ENCODE measurements around the gene ZMYND11.

Gene ZMYND11

DNA sequence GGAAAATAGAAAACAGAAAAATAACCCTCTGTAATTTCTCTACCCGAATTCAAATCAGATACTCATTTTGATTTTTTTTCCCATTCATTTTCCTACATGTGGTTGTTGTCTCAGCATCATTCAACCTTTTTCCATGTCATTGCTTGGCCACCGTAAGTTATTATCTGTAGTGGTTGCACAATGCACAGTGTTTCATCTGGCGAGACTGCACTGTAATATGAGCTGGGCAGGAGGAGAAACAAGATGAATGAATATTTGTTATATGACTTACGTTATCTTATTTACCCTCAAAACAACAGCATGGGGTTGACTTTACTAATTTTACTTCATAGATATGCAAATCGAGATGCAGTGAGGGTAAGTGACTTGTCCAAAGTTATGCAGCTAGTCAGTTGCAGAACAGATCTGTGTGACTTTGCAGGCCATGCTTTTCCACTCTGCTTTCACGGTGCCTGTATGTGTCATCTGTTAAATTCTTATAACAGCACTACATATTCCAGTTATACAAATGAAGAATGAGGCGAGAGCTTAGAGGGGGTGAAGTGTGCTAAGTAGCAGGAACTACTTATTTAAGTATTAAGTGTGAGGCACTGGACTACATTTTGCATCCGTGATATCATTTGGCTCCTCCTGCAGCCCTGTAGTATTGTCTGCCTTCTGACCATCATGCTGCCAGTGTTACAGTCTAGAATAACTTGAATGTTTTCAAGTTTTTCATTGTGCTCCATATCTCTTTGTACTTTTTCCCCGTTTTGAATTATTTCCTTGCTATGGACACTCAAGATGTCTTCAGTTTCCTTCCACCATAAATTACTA is 56.7 kb downstream of the ZMYND11 start:
- no peak for DNase-seq (ENCODE audit: low spot score)

DNA sequence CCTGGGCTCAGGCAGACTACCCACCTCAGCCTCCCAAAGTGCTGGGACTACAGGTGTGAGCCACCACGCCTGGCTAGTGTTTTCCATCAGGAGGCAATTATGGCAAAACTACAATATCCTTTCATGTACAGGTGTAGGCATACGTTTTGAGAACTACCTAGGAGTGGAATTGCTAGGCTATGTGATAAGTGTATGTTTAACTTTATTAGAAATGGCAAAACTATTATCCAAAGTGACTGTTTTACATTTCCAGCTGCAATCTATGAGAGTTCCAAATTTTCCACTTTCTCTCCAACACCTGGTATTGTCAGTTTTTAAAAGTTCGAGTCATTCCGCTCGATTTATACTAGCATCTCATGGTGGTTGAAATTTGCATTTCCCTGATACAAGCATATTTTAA is 59.0 kb downstream of the ZMYND11 start:
- DNase-seq (ENCODE audit: low spot score): no peak

DNA sequence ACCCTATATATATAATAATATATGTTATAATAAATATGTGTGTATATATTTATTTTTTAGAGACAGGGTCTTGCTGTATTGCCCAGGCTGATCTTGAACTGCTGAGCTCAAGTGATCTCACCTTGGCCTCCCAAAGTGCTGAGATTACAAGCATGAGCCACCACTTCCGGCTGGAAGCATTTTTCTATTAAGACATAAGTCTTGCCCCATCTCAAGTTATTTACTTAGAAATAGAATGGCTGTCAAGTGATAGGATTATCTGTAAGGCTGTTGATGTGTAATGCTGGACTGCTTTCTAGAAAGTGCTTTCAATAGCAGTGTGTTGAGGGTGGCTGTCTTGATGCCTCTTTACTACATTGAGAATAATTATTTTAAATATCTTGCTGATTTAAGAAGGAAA is 65.2 kb downstream of the ZMYND11 start:
- no peak for DNase-seq (ENCODE audit: low spot score)

DNA sequence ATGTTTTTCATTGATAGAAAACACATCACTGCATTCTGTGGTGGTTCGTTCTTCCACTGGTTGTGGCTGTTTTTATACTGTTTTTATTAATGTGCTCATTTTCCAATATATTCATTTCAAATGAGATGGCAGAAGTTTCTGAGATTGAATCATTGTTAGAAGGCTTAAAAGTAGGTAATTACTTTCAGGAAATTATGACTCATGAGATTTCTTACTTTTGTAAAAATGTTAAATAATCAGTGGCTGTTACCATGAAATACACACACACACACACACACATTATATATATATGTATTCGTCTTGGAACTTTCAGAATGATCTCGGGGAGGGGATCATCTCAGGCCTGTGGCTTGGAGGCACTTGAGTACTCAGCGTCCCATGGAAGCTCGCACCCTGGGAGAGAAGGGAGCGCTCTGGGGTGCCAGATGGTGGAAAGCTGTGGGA is 66.1 kb downstream of the ZMYND11 start:
- no peak for DNase-seq (ENCODE audit: low spot score)

DNA sequence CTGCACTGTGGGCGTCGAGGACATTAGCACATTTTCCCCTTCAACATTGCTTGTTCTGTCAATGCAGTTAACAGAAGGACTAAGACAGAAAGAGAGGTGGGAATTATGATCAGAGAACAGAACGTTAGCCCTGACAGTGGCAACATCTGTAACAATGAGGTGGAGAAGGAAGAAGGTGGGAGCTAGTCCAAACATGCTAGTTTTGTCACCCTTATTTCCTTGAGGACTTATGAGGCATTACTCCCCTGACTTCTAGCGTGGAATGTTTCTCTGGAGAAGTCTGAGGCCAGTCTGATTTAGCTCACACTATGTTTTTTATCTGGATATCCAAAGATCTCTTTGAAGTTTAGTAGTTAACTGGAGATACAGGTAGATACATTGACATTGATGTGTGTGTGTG is 73.4 kb downstream of the ZMYND11 start:
- DNase-seq (ENCODE audit: low spot score): no peak

DNA sequence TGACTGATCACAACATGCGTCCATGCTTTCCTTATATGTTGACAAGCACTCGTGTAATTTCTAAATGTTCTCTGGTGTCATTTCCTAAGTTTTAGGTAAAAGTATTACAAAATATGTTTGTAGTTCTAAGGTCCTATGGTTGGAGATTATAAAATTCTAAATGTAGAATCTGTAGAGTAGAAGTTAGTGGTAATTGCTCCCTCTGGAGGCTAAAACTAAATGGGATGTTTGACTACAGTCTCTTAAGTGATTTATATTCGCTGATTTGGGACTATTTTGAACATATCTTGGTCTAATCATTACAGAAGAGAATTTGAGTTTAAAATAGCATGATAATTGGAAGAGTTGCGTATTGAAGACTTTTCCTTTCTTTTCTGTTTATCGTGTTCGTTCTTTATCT is 74.1 kb downstream of the ZMYND11 start:
- DNase-seq (ENCODE audit: low spot score): no peak

DNA sequence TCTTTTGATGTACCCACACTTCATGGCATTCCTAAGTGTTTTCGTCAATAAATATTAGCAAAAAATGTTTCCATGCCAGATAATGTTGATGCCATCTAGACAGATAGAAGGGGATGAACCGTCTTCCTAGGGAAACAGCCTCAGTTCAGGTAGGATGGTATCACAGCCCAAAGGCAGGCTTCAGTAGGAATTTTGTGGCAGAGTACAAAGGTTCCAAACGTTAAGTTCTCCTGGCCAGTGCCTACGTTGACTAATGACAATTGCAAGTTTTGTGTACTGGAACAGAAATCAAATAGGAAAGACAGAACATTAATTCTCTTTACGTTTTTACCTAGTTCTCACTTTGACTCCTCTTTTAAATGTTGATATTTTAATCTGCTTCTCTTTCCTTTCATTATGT is 75.0 kb downstream of the ZMYND11 start:
- no peak for DNase-seq (ENCODE audit: low spot score)

DNA sequence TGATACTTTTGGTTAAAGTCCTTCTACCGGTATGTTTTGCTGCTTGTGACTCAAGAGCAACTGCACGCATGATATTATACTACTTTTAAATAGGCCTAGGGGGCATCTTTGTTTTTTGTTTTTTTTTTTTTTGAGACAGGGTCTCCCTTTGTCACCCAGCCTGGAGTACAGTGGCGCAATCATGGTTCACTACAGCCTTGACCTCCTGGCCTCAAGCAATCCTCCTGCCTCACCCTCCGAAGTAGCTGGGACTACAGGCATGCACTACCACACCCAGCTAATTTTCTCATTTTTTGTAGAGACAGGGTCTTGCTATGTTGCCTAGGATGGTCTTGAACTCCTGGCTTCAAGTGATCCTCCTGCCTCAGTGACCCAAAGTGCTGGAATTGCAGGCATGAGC is 80.2 kb downstream of the ZMYND11 start:
- DNase-seq (ENCODE audit: low spot score): no peak

DNA sequence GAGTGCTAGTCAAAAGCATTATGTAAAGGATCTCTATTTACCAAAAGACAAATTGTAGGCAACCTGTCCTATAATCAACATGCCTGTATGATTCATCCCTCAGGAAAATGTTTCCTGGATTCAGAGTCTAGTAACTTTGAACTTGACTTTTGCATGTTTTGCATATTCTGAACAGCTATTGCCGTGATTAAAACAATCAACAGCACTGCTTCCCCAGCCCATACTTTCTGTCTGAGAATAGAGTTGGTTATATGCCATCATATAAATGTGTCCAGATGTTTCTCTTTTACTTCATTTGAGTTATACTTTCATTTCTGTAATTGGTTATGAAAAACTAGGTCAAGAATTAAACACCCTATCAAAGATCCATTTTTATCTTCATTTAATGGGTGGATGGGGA is 83.5 kb downstream of the ZMYND11 start:
- DNase-seq (ENCODE audit: low spot score): no peak

DNA sequence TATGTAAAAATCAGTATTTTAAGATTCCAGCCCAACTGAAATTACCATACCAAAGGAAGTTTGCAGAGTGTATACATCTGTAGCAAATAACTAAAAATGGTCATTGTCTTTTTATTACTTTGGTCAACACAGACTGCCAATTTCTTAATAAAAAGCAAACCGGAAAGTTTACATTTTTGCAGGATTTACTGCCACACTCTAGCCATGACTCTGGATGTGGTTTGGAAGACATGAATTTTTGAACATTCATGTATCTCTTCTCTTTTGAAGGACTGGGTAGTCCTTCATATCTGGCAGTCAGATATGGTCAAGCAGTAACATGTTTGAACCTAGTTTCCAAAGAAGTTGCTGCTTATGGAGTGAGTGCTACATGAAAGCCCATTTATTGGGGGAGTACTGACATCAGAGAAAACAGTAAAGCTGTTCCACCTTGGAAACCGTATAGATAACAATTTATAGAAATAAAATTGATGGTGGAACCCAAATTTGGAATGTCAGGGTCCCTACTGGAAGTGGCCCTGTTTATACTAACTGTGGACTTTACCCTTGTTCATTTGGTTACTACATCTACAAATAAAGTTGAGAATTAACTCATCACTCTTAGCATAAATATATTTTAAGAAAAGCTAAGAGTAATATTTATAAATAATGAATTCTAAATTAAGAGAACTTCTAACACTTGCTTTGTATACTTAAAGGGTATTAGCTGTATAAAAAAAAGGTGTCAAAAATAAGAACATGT is 84.6 kb downstream of the ZMYND11 start:
- DNase-seq (ENCODE audit: low spot score): no peak

DNA sequence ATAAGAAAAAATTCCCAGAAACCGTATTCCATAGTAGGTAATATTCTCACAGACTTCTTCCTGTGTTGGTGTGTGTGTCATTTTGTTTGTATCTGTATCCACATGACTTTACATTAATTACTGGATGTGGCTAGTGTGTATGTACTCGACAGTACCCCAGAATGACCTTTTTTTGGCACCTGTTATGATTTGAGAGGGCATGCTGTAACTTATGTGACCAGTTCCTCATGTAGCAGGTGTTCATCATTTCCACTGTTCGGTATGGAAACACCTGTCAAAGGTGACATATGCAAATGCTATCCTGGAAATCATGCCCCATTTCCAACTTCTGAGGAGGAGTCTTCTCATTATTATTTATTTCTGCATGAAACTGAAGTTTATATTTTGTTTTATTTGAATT is 89.3 kb downstream of the ZMYND11 start:
- DNase-seq (ENCODE audit: low spot score): no peak

DNA sequence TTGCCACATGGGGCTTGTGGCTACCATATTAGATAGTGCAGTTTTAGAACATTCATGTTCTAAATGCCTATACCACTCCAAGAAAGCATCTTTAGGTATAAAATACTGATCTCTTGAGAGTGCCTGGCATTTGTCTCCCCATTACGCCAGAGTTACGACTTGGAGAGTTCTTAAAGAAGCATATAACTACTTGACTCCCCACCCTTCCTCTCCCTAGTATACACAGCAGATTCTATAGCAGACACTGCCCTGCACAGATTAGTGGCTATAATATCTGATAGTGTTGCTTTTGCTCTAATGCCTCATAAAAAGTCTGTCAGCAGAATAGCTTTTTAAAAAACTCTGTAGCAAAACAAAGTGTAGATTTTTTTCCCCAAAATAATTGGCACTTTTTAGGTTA is 90.8 kb downstream of the ZMYND11 start:
- DNase-seq (ENCODE audit: low spot score): no peak

DNA sequence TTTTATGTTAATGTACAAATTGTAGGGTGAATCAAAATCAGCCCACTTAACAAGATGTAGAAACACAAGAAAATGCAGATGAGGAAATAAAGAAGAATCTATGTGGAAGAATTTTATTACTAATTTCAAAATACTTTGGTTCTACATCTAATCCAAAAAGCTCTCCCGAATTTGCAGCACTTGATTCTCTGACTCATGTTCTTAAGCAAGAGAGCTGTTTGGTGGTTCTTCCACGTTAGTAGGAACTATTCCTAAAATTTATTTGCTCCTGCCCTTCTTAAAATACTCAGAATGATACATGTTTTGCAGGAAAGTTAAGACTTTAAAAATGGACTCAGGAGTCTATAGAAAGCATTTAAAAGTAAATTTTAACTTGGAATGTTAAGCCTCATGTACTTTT is 91.8 kb downstream of the ZMYND11 start:
- no peak for DNase-seq (ENCODE audit: low spot score)

DNA sequence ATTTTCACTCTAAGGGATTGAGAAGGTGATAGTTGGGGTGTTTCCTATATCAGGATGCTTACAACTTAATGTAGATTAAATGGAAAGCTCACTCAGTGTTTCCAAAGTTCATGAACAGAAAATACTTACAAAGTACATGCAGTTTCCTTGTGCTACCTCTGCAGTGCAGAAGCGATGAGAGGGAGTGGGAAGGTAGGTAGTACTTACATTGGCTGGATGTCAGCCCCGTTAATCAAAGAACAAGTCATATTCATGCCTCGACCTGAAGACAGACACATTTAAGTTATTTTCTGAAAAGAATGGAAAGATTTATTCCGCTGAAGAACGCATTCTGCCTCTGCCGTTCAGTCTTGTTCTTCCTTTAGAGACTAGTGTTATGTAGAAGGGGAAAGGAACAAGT is 93.1 kb downstream of the ZMYND11 start:
- DNase-seq (ENCODE audit: low spot score): no peak

DNA sequence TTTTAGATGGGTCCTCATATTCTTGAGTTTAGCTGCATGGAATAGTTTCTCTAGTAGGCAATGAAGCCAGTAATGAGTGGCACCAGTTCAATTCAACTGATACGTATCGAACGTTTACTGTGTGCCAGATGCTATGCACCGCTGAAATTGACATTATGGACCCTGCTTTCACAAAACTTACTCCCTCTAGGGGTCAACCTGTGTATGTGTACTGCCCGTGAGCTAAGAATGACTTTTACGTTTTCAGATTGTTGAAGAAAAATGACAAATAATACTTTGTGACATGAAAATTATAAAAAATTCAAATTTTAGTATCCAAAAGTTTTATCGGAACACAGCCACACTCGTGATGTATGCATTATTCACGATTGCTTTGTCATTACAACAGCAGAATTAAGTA is 95.5 kb downstream of the ZMYND11 start:
- DNase-seq (ENCODE audit: low spot score): no peak

DNA sequence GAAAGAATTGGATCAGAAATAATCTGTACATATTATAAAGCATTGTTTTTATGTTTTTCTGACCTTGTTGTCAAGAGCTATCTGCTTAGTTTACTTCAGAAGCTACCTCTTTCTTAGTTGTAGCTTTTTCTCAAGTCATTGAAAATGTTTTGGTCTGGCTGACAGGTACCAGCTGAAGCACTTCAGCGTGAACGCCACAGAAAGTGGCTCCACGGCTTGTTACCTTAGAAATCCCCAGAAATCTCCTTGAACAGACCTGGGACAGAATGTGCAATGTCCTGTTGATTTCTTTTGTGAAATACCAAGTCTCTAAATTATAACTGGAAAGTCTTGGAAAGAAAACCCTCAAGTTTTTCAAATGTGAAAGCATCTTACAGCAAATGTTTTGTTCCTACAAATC is 96.8 kb downstream of the ZMYND11 start:
- DNase-seq (ENCODE audit: low spot score): no peak

DNA sequence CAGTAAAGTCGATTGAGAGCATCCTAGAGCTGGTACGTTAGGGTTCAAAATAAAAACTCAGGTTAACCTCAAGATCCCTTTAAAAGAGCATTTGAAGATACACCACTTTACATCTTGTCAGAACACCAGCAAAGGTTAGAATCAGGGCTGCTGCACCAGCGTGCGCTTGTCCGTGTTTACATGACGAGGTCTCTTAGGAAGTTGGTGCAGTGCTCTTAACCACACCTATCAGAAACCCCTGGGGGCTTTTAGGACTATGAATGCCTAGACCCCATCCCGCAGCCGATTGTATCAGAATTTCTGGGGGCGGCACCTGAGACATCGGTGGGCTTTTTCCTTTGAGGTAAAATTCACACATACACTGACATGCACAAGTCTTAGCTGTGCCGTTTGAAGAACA is 97.6 kb downstream of the ZMYND11 start:
- no peak for DNase-seq (ENCODE audit: low spot score)

DNA sequence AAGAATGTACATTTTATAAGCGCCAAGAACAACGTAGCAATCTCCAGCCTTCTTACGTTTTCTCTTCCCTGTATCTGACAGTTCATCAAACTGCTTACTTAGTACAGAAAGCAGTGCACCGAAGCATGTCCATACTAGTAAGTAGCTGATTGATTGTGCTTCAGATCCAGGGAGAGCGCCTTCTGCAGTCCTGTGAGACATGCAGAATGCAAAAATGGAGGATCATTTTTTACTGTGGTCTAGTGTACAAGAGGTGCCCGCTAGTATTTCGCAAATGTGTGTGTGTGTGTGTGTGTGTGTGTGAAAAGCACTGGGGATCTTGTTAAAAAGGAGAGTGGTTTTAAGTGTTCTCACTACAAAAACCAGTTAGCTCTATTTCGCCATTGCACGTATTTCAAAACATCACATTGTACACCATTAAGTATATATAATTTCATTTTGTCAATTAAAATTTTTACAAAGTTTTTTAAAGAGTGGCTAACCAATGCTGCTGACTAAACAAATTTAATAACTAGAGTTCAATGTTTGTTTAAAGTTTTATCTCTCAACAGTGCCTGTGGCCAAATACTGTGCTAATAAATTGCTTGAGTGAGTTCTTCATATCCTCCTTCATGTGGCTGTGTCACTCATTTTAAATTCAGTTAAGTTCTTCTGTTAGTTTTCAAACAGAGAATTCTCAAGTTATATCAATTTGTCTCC is 99.6 kb downstream of the ZMYND11 start:
- DNase-seq (ENCODE audit: low spot score): no peak

DNA sequence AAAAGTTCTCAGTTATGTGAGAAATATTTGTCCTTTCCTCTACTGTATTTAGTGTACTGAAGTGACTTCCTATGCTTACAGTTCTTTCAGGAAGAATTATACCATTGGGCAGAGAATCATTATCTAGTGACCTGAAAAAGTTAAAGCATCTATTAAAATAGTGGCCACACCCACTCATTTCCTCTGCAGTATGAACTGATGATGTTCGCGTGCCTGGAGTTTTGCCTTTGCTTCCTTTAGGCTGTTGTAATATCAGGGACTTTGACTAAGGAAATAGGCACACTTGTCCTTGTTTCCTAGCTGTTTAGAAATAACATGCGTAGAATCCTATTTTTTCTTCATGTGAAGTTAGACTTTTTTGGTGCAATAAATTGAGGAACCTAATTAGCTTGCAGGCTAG is 100.7 kb downstream of the ZMYND11 start:
- DNase-seq (ENCODE audit: low spot score): no peak

DNA sequence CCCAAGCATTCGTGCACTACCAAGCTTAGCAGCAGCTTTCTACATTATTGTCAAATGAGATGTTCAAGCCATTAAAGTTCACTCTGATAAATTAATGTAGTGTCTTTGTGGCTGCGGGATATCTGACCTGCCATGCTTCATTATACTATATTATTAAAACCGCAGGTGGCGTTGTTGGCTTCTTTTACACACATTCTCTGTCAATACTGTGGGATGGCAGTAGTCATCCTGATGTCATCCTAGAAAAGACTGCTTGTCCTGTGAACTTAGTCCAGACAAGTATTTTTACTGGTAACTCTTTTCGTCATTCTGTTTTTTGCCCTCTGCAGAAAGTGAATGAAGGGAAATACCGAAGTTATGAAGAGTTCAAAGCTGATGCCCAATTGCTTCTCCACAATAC is 103.9 kb downstream of the ZMYND11 start:
- DNase-seq (ENCODE audit: low spot score): no peak

DNA sequence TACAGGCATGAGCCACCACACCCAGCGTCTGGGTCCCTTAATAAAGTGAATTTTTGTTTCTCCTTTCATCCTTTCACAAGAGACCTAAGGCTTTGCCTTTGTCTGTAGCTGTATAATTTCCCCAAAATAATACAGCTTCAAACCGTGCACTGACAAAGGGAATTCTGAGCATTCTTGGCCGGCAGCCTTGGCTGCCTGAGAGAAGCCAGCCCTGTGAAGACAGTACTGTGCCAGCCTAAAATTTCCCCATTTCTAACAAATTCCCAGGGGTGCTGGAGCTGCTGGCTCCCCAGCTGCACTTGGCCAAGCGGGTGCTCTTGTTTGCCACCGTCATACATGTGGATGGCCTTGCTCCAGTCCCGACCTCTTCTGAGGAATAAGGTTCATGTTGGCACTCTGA is 106.2 kb downstream of the ZMYND11 start:
- DNase-seq (ENCODE audit: low spot score): no peak

DNA sequence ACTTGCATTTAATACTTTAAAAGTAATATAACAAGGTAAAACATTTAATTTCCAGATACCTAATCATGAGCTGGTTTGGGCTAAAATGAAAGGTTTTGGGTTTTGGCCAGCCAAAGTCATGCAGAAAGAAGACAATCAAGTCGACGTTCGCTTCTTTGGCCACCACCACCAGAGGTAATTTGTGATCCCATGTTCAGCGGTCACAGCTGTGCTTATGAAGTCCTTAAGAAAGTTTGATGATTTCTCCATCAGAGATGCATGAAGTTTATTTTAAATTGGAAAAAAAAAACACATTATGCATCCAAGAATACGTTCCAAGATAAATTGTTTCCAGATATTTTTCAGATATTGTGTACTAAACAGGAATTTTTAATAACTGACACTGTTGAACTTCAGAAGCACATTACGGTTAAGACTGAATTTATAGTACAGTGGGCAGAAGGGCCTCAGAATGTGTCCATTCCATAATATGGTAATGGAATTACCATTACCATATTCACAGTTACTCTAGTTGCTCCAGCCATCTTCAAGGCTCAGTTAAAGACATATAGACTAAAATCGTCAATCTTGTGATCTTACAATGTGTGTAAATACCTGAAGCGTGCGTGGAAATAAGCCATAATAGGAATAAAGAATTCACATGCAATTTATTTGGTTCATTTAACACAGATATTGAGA is 106.8 kb downstream of the ZMYND11 start:
- DNase-seq (ENCODE audit: low spot score): no peak

DNA sequence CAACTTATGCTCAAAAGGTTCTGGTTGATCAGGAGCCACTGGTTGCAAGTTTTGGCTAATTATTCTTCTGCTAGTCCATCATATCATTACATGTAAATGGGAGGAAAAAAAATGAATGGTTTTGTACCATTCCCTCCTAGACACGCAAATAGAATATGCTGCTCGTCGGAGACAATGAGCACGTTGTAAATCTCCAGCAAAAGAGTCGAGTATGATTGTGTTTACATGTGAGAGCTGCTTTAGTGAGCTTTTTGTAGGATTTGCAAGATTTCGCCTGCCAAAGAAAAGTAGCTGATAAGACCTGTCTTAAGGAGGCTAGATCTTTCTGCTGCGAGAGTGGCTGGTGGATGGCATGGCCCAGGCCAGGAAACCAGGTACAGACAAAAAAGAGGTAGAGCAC is 109.0 kb downstream of the ZMYND11 start:
- no peak for DNase-seq (ENCODE audit: low spot score)
